ENCODE measurements around the gene SVEP1. TPM values are rescaled to one million over a fixed set of nuclear protein-coding genes. Genes with fewer than 3 reads are reported as not detected.

The SVEP1 gene
- total and polyA plus RNA-seq, 2 donors (not counting 1 experiment from before 2014, with no cell fraction given), result not detected

DNA sequence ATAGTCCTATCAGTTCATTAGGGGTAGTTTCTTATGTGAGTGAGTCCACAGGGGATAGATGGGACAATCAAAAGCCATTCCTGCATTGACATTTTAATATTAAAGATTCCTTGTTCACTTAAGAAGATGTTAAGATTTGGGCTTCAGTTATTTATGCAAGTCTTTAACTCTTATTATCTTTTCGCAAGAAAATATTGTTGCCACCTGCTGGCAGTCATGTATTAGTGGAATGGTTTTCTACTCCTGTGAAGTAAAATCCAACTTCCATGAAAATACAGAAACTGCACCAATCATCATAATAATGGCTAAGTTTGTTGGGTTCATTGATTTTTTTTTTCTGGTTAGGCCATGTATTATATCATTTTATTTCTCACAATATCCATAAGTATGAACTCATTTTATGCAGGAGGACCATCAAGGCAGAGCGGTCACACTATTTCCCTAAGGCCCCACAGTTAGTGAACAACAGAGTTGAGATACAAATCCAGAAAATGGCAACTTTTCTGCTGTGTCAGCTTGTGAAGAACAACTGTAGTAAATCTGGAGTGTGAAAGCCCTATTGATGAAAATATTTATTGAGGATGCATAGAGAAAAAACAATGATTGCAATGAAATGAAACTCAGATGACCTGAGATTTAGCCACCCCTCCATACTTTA is 153.4 kb downstream of the SVEP1 start:
- Mint-ChIP-seq H3K27ac (no peak overlapping the region), H3K9me3 (ENCODE audit: insufficient read depth) (no peaks in the 10 kb centered on the region), H3K4me1 (no peaks in the 10 kb centered on the region), H3K27me3 (no peaks in the 10 kb centered on the region), H3K4me3 (no peak overlapping the region)
- ATAC-seq (ENCODE audit: low read depth) (no peak), DNase-seq (no peak)
- no peaks in the 10 kb centered on the region for H3K9me3 ChIP-seq (ENCODE audit: control extremely low read depth in 1 of 3, control insufficient read depth in 2 of 3, insufficient read depth in 1 of 3, low read length in 2 of 3)
- TF ChIP-seq, protein P1, sequence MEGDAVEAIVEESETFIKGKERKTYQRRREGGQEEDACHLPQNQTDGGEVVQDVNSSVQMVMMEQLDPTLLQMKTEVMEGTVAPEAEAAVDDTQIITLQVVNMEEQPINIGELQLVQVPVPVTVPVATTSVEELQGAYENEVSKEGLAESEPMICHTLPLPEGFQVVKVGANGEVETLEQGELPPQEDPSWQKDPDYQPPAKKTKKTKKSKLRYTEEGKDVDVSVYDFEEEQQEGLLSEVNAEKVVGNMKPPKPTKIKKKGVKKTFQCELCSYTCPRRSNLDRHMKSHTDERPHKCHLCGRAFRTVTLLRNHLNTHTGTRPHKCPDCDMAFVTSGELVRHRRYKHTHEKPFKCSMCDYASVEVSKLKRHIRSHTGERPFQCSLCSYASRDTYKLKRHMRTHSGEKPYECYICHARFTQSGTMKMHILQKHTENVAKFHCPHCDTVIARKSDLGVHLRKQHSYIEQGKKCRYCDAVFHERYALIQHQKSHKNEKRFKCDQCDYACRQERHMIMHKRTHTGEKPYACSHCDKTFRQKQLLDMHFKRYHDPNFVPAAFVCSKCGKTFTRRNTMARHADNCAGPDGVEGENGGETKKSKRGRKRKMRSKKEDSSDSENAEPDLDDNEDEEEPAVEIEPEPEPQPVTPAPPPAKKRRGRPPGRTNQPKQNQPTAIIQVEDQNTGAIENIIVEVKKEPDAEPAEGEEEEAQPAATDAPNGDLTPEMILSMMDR (IDR thresholded peaks at IDR 0.05), result no peak
- no peak for TF ChIP-seq EZH2 (IDR thresholded peaks at IDR 0.05; ENCODE audit: borderline replicate concordance, insufficient read depth, low read depth, low read length, poor library complexity, severe bottlenecking)
- H3K27me3 ChIP-seq (replicated peaks in 1 of 4; ENCODE audit: control extremely low read depth in 1 of 4, control insufficient read depth in 3 of 4, insufficient read depth in 4 of 4, low read length in 3 of 4), result no peaks in the 10 kb centered on the region
- H2AFZ ChIP-seq (ENCODE audit: insufficient read depth, low read depth, low read length, poor library complexity, severe bottlenecking), result no peak overlapping the region
- H3K79me2 ChIP-seq (ENCODE audit: control insufficient read depth, insufficient read depth, low read length), result no peaks in the 10 kb centered on the region
- no peaks in the 10 kb centered on the region for H4K20me1 ChIP-seq (ENCODE audit: control insufficient read depth, insufficient read depth, low read length, poor library complexity, severe bottlenecking)
- H3K4me3 ChIP-seq (ENCODE audit: control extremely low read depth in 1 of 5, extremely low read depth in 1 of 5, insufficient read depth in 1 of 5, low read depth in 2 of 5, low read length in 4 of 5), result no peak overlapping the region
- CTCF ChIA-PET, result no interaction called here
- H3K27ac ChIP-seq (ENCODE audit: low read length in 2 of 2), result no peak overlapping the region
- H3K4me2 ChIP-seq (replicated peaks; ENCODE audit: low read depth, low read length, poor library complexity, severe bottlenecking), result no peak overlapping the region
- POLR2A ChIA-PET, result no interaction called here
- no peaks in the 10 kb centered on the region for H3K4me1 ChIP-seq (ENCODE audit: control insufficient read depth in 2 of 2, insufficient read depth in 2 of 2, low read length in 2 of 2)
- no peak overlapping the region for H3K9ac ChIP-seq (ENCODE audit: low read length)
- H3K36me3 ChIP-seq (replicated peaks in 1 of 2; ENCODE audit: control extremely low read depth in 1 of 2, control insufficient read depth in 1 of 2, extremely low read depth in 1 of 2, insufficient read depth in 2 of 2, low read length in 1 of 2), result no peaks in the 10 kb centered on the region
- no CpG with 5 or more reads among the region's 2 CpGs for WGBS (ENCODE audit: insufficient coverage)
- intact Hi-C loops (cut with micrococcal nuclease), result no loop called here

DNA sequence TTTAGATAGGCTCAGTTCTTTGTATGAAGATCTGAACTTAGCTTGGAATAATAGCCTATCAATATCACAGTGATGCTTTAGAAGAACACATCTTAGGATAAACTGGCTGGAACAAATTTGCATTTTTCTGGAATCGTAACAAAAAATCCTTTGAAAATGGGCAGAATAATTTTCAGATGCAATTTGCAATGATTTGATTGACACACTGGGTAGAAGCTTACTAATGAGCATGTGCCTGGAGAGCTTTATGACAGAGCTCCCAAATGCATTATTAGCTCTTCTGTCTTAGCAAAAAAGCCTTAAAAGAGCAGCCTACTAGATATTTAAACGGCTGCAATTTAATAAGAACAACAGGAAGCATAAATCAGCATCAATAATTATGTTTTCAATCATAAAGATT is 165.1 kb downstream of the SVEP1 start:
- Histone ChIP-seq H2AFZ (ENCODE audit: insufficient read depth, low read depth, low read length, poor library complexity, severe bottlenecking) (no peak overlapping the region), H3K9me3 (ENCODE audit: control extremely low read depth in 1 of 3, control insufficient read depth in 2 of 3, insufficient read depth in 1 of 3, low read length in 2 of 3) (no peaks in the 10 kb centered on the region), H3K36me3 (replicated peaks in 1 of 2; ENCODE audit: control extremely low read depth in 1 of 2, control insufficient read depth in 1 of 2, extremely low read depth in 1 of 2, insufficient read depth in 2 of 2, low read length in 1 of 2) (no peaks in the 10 kb centered on the region), H4K20me1 (ENCODE audit: control insufficient read depth, insufficient read depth, low read length, poor library complexity, severe bottlenecking) (no peaks in the 10 kb centered on the region), H3K79me2 (ENCODE audit: control insufficient read depth, insufficient read depth, low read length) (no peaks in the 10 kb centered on the region), H3K27ac (ENCODE audit: low read length in 2 of 2) (no peak overlapping the region), H3K27me3 (replicated peaks in 1 of 4; ENCODE audit: control extremely low read depth in 1 of 4, control insufficient read depth in 3 of 4, insufficient read depth in 4 of 4, low read length in 3 of 4) (no peaks in the 10 kb centered on the region), H3K4me1 (ENCODE audit: control insufficient read depth in 2 of 2, insufficient read depth in 2 of 2, low read length in 2 of 2) (no peaks in the 10 kb centered on the region), H3K4me2 (replicated peaks; ENCODE audit: low read depth, low read length, poor library complexity, severe bottlenecking) (no peak overlapping the region), H3K9ac (ENCODE audit: low read length) (no peak overlapping the region), H3K4me3 (ENCODE audit: control extremely low read depth in 1 of 5, extremely low read depth in 1 of 5, insufficient read depth in 1 of 5, low read depth in 2 of 5, low read length in 4 of 5) (no peak overlapping the region)
- H3K27ac Mint-ChIP-seq, result no peak overlapping the region
- H3K9me3 Mint-ChIP-seq (ENCODE audit: insufficient read depth), result peaks cover 2% of the 10 kb centered on the region
- POLR2A ChIA-PET, result no interaction called here
- CTCF ChIA-PET, result no interaction called here
- DNase-seq (no peak), ATAC-seq (ENCODE audit: low read depth) (no peak)
- no peak overlapping the region for H3K4me3 Mint-ChIP-seq
- peaks cover 10% of the 10 kb centered on the region for H3K27me3 Mint-ChIP-seq
- TF ChIP-seq EZH2 (IDR thresholded peaks at IDR 0.05; ENCODE audit: borderline replicate concordance, insufficient read depth, low read depth, low read length, poor library complexity, severe bottlenecking), result no peak
- TF ChIP-seq, protein P1 (IDR thresholded peaks at IDR 0.05), result no peak
- H3K4me1 Mint-ChIP-seq, result no peaks in the 10 kb centered on the region
- intact Hi-C loops (cut with micrococcal nuclease), result no loop called here
- WGBS (ENCODE audit: insufficient coverage), result 100% methylated on average over 1 of the region's 2 CpGs

All from B cell (primary cell).